H1 (cell line): ENCODE data around the gene MFGE8. TPM values are rescaled to one million over a fixed set of nuclear protein-coding genes. Genes with fewer than 3 reads are reported as not detected.

Experiments used
- CTCF ChIA-PET: fragments of 300-600 bp; sonication (Branson Sonifier 250); formaldehyde crosslinking; loops from one replicate; lab custom pipeline; 2021; ENCODE audit not compliant: partially characterized antibody; lab: Charles Lee
- POLR2A ChIA-PET: fragments of 300-600 bp; sonication (Branson Sonifier 250); formaldehyde crosslinking; loops from one replicate; lab custom pipeline; 2021; ENCODE audit warnings: inconsistent platforms; ENCODE audit not compliant: partially characterized antibody; lab: Charles Lee
- DNase-seq, 2 experiments: peaks; one replicate each; pipeline versions ENCODE4 v3.0.0 to v3.0.0-alpha.2; 2010 to 2022; ENCODE audit warnings: low spot score in 2 of 2, low read depth in 1 of 2, mixed read lengths in 1 of 2
- FAIRE-seq: peaks from 2 replicates; lab custom pipeline; 2011; peaks lifted over from hg19 to GRCh38; lab: Jason Lieb, UNC
- H2AFZ ChIP-seq: 2 replicates; pipeline ENCODE4 v1.8.1; 2012; ENCODE audit warnings: low read length, inconsistent platforms
- H2AK5ac ChIP-seq: 2 replicates; pipeline ENCODE4 v1.6.1; 2013; ENCODE audit warnings: low read depth, low read length
- H2BK120ac ChIP-seq: replicated peaks from 2 replicates; pipeline ENCODE3; 2013; ENCODE audit warnings: low read depth, low read length, inconsistent platforms
- H2BK12ac ChIP-seq: 2 replicates; pipeline ENCODE4 v1.6.1; 2013; ENCODE audit warnings: low read depth, low read length
- H2BK15ac ChIP-seq: 2 replicates; pipeline ENCODE4 v1.6.1; 2013; ENCODE audit warnings: low read length
- H2BK20ac ChIP-seq: 2 replicates; pipeline ENCODE4 v1.6.1; 2013; ENCODE audit warnings: low read length
- H2BK5ac ChIP-seq: 2 replicates; pipeline ENCODE4 v1.6.1; 2013; ENCODE audit warnings: low read depth, low read length
- H3K14ac ChIP-seq: 2 replicates; pipeline ENCODE4 v1.6.1; 2013; ENCODE audit warnings: inconsistent platforms; ENCODE audit not compliant: insufficient read length
- H3K18ac ChIP-seq: 2 replicates; pipeline ENCODE4 v1.6.1; 2013; ENCODE audit warnings: low read length; ENCODE audit errors: extremely low read depth
- H3K23ac ChIP-seq: 2 replicates; pipeline ENCODE4 v1.6.1; 2013; ENCODE audit warnings: inconsistent platforms; ENCODE audit not compliant: insufficient read length
- H3K23me2 ChIP-seq: 2 replicates; pipeline ENCODE4 v1.6.1; 2013; ENCODE audit warnings: low read depth, low read length
- H3K27ac ChIP-seq: 2 replicates; pipeline ENCODE4 v1.6.1; 2011; ENCODE audit warnings: low read depth, low read length, inconsistent platforms
- H3K27me3 ChIP-seq, 4 experiments: replicated peaks in 1 of 4; 1 replicate in 1 of 4; 2 replicates in 3 of 4; pipeline versions ENCODE4 v1.6.1 to v1.8.1; 2011 to 2013; ENCODE audit warnings: low read length in 3 of 4, mild to moderate bottlenecking in 3 of 4, inconsistent platforms in 2 of 4, mixed read lengths in 2 of 4, moderate library complexity in 1 of 4; ENCODE audit not compliant: control insufficient read depth in 3 of 4, insufficient read depth in 3 of 4; ENCODE audit errors: extremely low read depth in 1 of 4
- H3K36me3 ChIP-seq, 4 experiments: 2 replicates each; pipeline versions ENCODE4 v1.6.1 to v1.8.1; 2011 to 2013; ENCODE audit warnings: mild to moderate bottlenecking in 4 of 4, low read length in 3 of 4, moderate library complexity in 2 of 4, control low read depth in 1 of 4, inconsistent platforms in 1 of 4; ENCODE audit not compliant: insufficient read depth in 4 of 4, control insufficient read depth in 2 of 4
- H3K4ac ChIP-seq: replicated peaks from 2 replicates; pipeline ENCODE3; 2013; ENCODE audit warnings: low read length, low read depth, mixed read lengths, inconsistent platforms; ENCODE audit not compliant: insufficient read length
- H3K4me1 ChIP-seq, 4 experiments: replicated peaks in 1 of 4; 1 replicate in 1 of 4; 2 replicates in 3 of 4; pipeline versions ENCODE4 v1.6.1 to v1.8.1; 2011 to 2013; ENCODE audit warnings: low read length in 3 of 4, inconsistent platforms in 2 of 4, mixed read lengths in 1 of 4; ENCODE audit not compliant: insufficient read depth in 4 of 4, control insufficient read depth in 3 of 4
- H3K4me2 ChIP-seq, 2 experiments: 2 replicates each; pipeline versions ENCODE4 v1.6.1 to v1.8.1; 2011 to 2013; ENCODE audit warnings: low read depth in 2 of 2, low read length in 2 of 2, control low read depth in 1 of 2, inconsistent platforms in 1 of 2, mild to moderate bottlenecking in 1 of 2; ENCODE audit not compliant: insufficient read depth in 1 of 2
- H3K4me3 ChIP-seq, 4 experiments: fragments of 200-600, 300-600 bp in 1 of 4; sonication (generic), shearing (Covaris generic), sonication (Bioruptor Twin) in 1 of 4; 2 replicates each; pipeline versions ENCODE4 v1.5.1 to v1.8.1; 2011 to 2016; ENCODE audit warnings: low read length in 4 of 4, low read depth in 3 of 4, control low read depth in 2 of 4, inconsistent platforms in 2 of 4, mild to moderate bottlenecking in 2 of 4, mixed read lengths in 1 of 4, moderate library complexity in 1 of 4; ENCODE audit not compliant: insufficient read depth in 2 of 4; ENCODE audit errors: extremely low read depth in 1 of 4
- H3K56ac ChIP-seq: replicated peaks from 2 replicates; pipeline ENCODE3; 2013; ENCODE audit warnings: low read depth, mild to moderate bottlenecking, mixed read lengths, low read length, inconsistent platforms; ENCODE audit not compliant: insufficient read length
- H3K79me1 ChIP-seq: 2 replicates; pipeline ENCODE4 v1.6.1; 2013; ENCODE audit warnings: low read depth, low read length, control low read depth
- H3K79me2 ChIP-seq, 2 experiments: 2 replicates each; pipeline versions ENCODE4 v1.6.1 to v1.8.1; 2012 to 2013; ENCODE audit warnings: low read length in 2 of 2, mild to moderate bottlenecking in 2 of 2, inconsistent platforms in 1 of 2; ENCODE audit not compliant: insufficient read depth in 2 of 2, control insufficient read depth in 1 of 2
- H3K9ac ChIP-seq, 4 experiments: replicated peaks in 1 of 4; 1 replicate in 1 of 4; 2 replicates in 3 of 4; pipeline versions ENCODE4 v1.6.1 to v1.8.1; 2011 to 2013; ENCODE audit warnings: low read depth in 3 of 4, low read length in 3 of 4, control low read depth in 2 of 4, mild to moderate bottlenecking in 2 of 4, moderate library complexity in 2 of 4, inconsistent platforms in 1 of 4; ENCODE audit errors: extremely low read depth in 1 of 4
- H3K9me3 ChIP-seq, 2 experiments: 2 replicates each; pipeline versions ENCODE4 v1.6.1 to v1.8.1; 2012 to 2013; ENCODE audit warnings: mild to moderate bottlenecking in 2 of 2, moderate library complexity in 2 of 2, control low read depth in 1 of 2, inconsistent platforms in 1 of 2, low read depth in 1 of 2, low read length in 1 of 2, mixed read lengths in 1 of 2; ENCODE audit not compliant: insufficient read depth in 2 of 2
- H4K20me1 ChIP-seq, 2 experiments: replicated peaks in 1 of 2; 2 replicates each; pipeline versions ENCODE3 to v1.8.1; 2011 to 2013; ENCODE audit warnings: inconsistent platforms in 2 of 2, low read length in 2 of 2, mild to moderate bottlenecking in 1 of 2; ENCODE audit not compliant: insufficient read depth in 2 of 2, control insufficient read depth in 1 of 2
- H4K5ac ChIP-seq: 2 replicates; pipeline ENCODE4 v1.6.1; 2013; ENCODE audit warnings: low read length, low read depth, mixed read lengths, inconsistent platforms; ENCODE audit not compliant: insufficient read length
- H4K8ac ChIP-seq: 2 replicates; pipeline ENCODE4 v1.8.0; 2013; ENCODE audit warnings: mild to moderate bottlenecking, moderate library complexity, low read length, inconsistent platforms; ENCODE audit not compliant: insufficient read depth; ENCODE audit errors: extremely low read depth
- H4K91ac ChIP-seq: replicated peaks from 2 replicates; pipeline ENCODE3; 2013; ENCODE audit warnings: low read length, mixed read lengths, inconsistent platforms; ENCODE audit not compliant: insufficient read length
- HDAC2 ChIP-seq, 2 experiments: fragments of 300-600 bp in 1 of 2; sonication (generic) in 1 of 2; IDR thresholded peaks; 2 replicates each; pipeline ENCODE4 v1.6.1; 2011 to 2012; ENCODE audit warnings: low read depth in 2 of 2, low read length in 2 of 2, mild to moderate bottlenecking in 2 of 2, moderate library complexity in 2 of 2, borderline replicate concordance in 1 of 2, inconsistent platforms in 1 of 2
- KDM1A ChIP-seq: fragments of 200-600, 300-600 bp; sonication (generic); IDR thresholded peaks from 2 replicates; pipeline ENCODE4 v1.7.1; 2016; ENCODE audit warnings: mild to moderate bottlenecking, low read length, borderline replicate concordance
- ZNF274 ChIP-seq: IDR thresholded peaks from 2 replicates; pipeline ENCODE4 v1.7.0; 2012; ENCODE audit warnings: low read length, borderline replicate concordance; ENCODE audit errors: extremely low read depth
- WGBS, 2 experiments: shearing (Covaris generic) in 1 of 2; methylation state at CpG; one replicate each; pipeline versions ENCODE4 v1.1.6 to v1.1.7; 2013 to 2015; ENCODE audit warnings: low lambda C conversion rate in 2 of 2, mixed read lengths in 2 of 2, inconsistent platforms in 1 of 2, low coverage in 1 of 2, missing lambda C conversion rate in 1 of 2; ENCODE audit not compliant: insufficient replicate concordance in 2 of 2, insufficient coverage in 1 of 2, insufficient read length in 1 of 2; ENCODE audit errors: extremely low coverage in 1 of 2, missing lambda C conversion rate in 1 of 2; 5-methylcytosine and 5-hydroxymethylcytosine counted together
- polyA plus RNA-seq, 7 experiments: library from polyadenylated mRNA; depleted of rRNA in 3 of 7; stranded (reverse) in 5 of 7; unstranded in 2 of 7; fragments of >200 nt in 5 of 7; fragments of 200-250 nt in 2 of 7; gene quantifications; 1 replicate in 5 of 7; 2 replicates in 1 of 7; 4 replicates in 1 of 7; pipeline versions ENCODE4 v1.2.1 to v1.2.3, GENCODE V29; 2011 to 2013; ENCODE audit warnings: missing spikeins in 2 of 7, mixed read lengths in 2 of 7
- total RNA-seq: library from RNA; stranded (reverse); fragmentation: NEBNext Ultra II Directional; extraction: Animal tissue kit (Norgen Biotek cat#: 25700); gene quantifications from 2 replicates; pipeline ENCODE4 v1.2.1, GENCODE V29; 2021

MFGE8 gene
- total and polyA plus RNA-seq, 2 of the 8 experiments (the other 6 are each of a cell fraction or from before 2014, with no cell fraction given): 1,237 to 2,117 TPM

- Histone ChIP-seq H3K27ac (no peak overlapping the region), H2BK20ac (no peak overlapping the region), H3K23ac (no peak overlapping the region), H2BK12ac (no peak overlapping the region), H3K79me2 (peaks cover 0 to 9% of the 10 kb centered on the region in 2 experiments; a peak in 1 of 4 replicates), H4K91ac (no peak overlapping the region), H3K23me2 (0 out of 2 replicates have a peak, but pooled peaks cover 2% of the 10 kb centered on the region), H4K20me1 (peaks cover 0 to 2% of the 10 kb centered on the region in 2 experiments), H3K9me3 (no peaks in the 10 kb centered on the region), H3K79me1 (no peaks in the 10 kb centered on the region), H4K8ac (no peak overlapping the region), H3K4me3 (no peak overlapping the region), H2BK15ac (no peak overlapping the region), H3K27me3 (no peaks in the 10 kb centered on the region), H4K5ac (no peak overlapping the region), H2AK5ac (no peak overlapping the region), H3K4me2 (no peak overlapping the region), H3K4ac (no peak overlapping the region), H2AFZ (no peak overlapping the region), H3K36me3 (peaks cover 6 to 24% (median 22%) of the 10 kb centered on the region in 4 experiments; a peak in 7 of 8 replicates), H3K9ac (no peak overlapping the region), H3K56ac (no peak overlapping the region), H3K18ac (no peak overlapping the region), H2BK5ac (no peak overlapping the region), H3K4me1 (peaks cover 0 to 12% (median 5%) of the 10 kb centered on the region in 4 experiments; a peak in 5 of 7 replicates), H2BK120ac (no peak overlapping the region), H3K14ac (no peak overlapping the region)
- FAIRE-seq (no peak), DNase-seq (no peak)
- CTCF ChIA-PET: interaction anchor here (0.6 to 6.8 kb wide), 17 partner anchors 9 to 1747 kb away, joined by 3 to 95 read pairs (median 3); partner anchors contain the start of gene HAPLN3
- POLR2A ChIA-PET: interaction anchor here (0.6 to 13.9 kb wide), 3 partner anchors 13 to 488 kb away, joined by 3 to 167 read pairs (median 4); partner anchors contain the start of gene HAPLN3
- 96% methylated on average over 31 of the region's 31 CpGs; no CpG with 5 or more reads in 1 of the 2 experiments for WGBS, 2 experiments
- TF ChIP-seq HDAC2 (IDR thresholded peaks at IDR 0.05; ENCODE audit: borderline replicate concordance in 1 of 2, low read depth in 2 of 2, low read length in 2 of 2) (no peak), KDM1A (peak; percentile 86), ZNF274 (no peak)
Measured at GRCh38 chr15:88880944-88881740, 32.0 kb downstream of the MFGE8 start.
